Measurements from ENCODE around the gene RIT1. TPM values are rescaled to one million over a fixed set of nuclear protein-coding genes. Genes with fewer than 3 reads are reported as not detected.
"Not testable (repeated sequence)": the region's sequence is repeated elsewhere in the genome, so short reads cannot be mapped to it uniquely, and the experiment has no call there.

RIT1 gene
- total and polyA plus RNA-seq, 2 of the 13 experiments (the other 11 are each of a cell fraction or from before 2014, with no cell fraction given), result 12.2 to 32.2 TPM

DNA sequence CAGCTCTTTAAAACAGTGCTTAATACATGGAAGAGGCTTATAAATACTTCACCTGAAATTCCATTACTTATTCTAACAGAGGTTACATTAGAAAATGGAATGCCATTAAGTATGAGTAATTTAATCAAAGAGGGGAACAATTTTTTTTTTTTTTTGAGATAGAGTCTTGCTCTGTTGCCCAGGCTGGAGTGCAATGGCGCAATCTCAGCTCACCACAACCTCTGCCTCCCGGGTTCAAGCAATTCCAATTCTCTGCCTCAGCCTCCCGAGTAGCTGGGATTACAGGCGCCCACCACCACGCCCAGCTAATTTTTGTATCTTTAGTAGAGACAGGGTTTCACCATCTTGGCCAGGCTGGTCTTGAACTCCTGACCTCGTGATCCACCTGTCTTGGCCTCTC is 15.5 kb downstream of the RIT1 start:
- CTCF ChIA-PET (ENCODE audit: low intra/inter-chr PET ratio, low total read pairs), result not testable (repeated sequence)

DNA sequence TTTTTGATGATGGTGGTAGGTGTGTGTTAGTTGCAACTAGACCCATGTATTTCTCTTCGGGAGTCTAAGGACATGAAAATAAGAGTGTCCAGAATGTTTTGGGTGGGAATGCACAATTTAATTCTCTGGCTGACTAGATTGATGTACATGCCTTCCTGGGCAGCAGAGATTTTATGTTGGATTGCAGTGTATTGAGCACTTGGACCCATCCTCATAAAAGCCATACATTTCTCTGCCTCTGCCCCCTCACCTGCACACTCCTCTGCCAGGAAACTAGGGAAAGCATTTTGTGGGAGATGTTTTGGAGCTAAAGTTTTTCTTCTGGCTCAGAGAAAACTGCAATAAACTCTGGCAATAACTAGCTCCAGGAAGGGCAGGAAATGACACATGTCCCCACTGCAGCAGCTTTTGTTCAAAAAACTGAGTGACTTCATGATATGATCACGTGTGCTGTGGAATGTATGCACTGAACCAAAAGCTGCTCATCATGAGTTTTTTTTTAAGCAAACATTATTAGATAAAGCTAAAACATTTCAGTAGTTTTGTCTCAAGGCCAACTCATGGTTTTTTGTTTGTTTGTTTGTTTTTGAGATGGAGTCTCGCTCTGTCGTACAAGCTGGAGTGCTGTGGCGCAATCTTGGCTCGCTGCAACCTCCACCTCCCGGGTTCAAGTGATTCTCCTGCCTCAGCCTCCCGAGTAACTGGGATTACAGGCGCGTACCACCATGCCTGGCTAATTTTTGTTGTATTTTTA is 17.6 kb downstream of the RIT1 start:
- BruUV-seq (replicated peaks), result TSS peak; percentile 91
- H4K20me1 ChIP-seq (ENCODE audit: insufficient read depth, low read length), result no peaks in the 10 kb centered on the region
- FAIRE-seq (peak; percentile 65), DNase-seq (ENCODE audit: low spot score) (peak; percentile 85), ATAC-seq (peak; percentile 85)
- H3K4me2 ChIP-seq (ENCODE audit: low read depth, low read length), result peak overlapping the region; percentile 22
- WGBS (ENCODE audit: low lambda C conversion rate), result 22% methylated on average over 10 of the region's 10 CpGs
- POLR2A ChIA-PET, result interaction anchor here (0.8 to 1.7 kb wide), 3 partner anchors 18 to 41 kb away, joined by 4 to 12 read pairs (median 11); partner anchors contain the start of genes KHDC4, RIT1 and SYT11
- no peak overlapping the region for H3K4me3 ChIP-seq (replicated peaks in 1 of 3; ENCODE audit: insufficient read depth in 1 of 3, low read depth in 2 of 3, low read length in 3 of 3)
- intact Hi-C loops (cut with micrococcal nuclease; ENCODE audit: unreplicated experiment), result loop anchor here (10.0 kb wide), 1 partner anchor 1521 kb away; no protein-coding TSS in a partner anchor
- H3K4me1 ChIP-seq (ENCODE audit: insufficient read depth, low read length), result peaks cover 33% of the 10 kb centered on the region
- no peaks in the 10 kb centered on the region for H3K27me3 ChIP-seq (ENCODE audit: control insufficient read depth in 1 of 2, insufficient read depth in 2 of 2, low read length in 2 of 2)
- peak overlapping the region; percentile 49 for H3K27ac ChIP-seq (ENCODE audit: extremely low read length, insufficient read depth, low read length)
- H3K79me2 ChIP-seq (ENCODE audit: insufficient read depth, low read length), result no peaks in the 10 kb centered on the region
- H3K36me3 ChIP-seq (replicated peaks in 1 of 2; ENCODE audit: control insufficient read depth in 1 of 2, insufficient read depth in 2 of 2, low read length in 2 of 2), result no peaks in the 10 kb centered on the region
- H3K9me3 ChIP-seq (ENCODE audit: low read length), result no peaks in the 10 kb centered on the region
- no peak overlapping the region for H2AFZ ChIP-seq (ENCODE audit: low read length)
- in situ Hi-C loops (cut with HindIII; ENCODE audit: extremely low pct_ligation_motif_present, low pct_unique_long_range_greater_than_20kb), result no loop called here
- CTCF ChIA-PET (ENCODE audit: low intra/inter-chr PET ratio, low total read pairs), result no interaction called here
- H3K9ac ChIP-seq (ENCODE audit: insufficient read depth, low read depth, low read length), result peak overlapping the region; percentile 14; the same call in 1 of the 2 replicates
- TF ChIP-seq FOXP1 (IDR thresholded peaks at IDR 0.05) (0 out of 2 replicates have a peak, but pooled peaks have one; percentile 15), FOXP1 (CRISPR knock-in tag; IDR thresholded peaks at IDR 0.05) (peak; percentile 87; the same call in 1 of the 2 replicates), ZKSCAN8 (CRISPR knock-in tag; IDR thresholded peaks at IDR 0.05; ENCODE audit: borderline replicate concordance) (0 out of 2 replicates have a peak, but pooled peaks have one; percentile 16), HDAC6 (IDR thresholded peaks at IDR 0.05; ENCODE audit: low read depth, low read length) (no peak), SKI (IDR thresholded peaks at IDR 0.05; ENCODE audit: partially characterized antibody) (peak; percentile 66), ELF3 (CRISPR knock-in tag; IDR thresholded peaks at IDR 0.05) (peak; percentile 61; the same call in 1 of the 2 replicates), GABPA (IDR thresholded peaks at IDR 0.05; ENCODE audit: low read depth, low read length) (no peak), GABPA (CRISPR knock-in tag; IDR thresholded peaks at IDR 0.05; ENCODE audit: low read depth) (peak; percentile 69), ZNF121 (CRISPR knock-in tag; IDR thresholded peaks at IDR 0.05) (peak; percentile 64), MAFK (conservative IDR thresholded peaks at IDR 0.05 in 1 of 2, IDR thresholded peaks at IDR 0.05 in 1 of 2; ENCODE audit: low read length in 2 of 2) (peak in 1 of 2 experiments; percentile 27; a peak in 1 of 4 replicates), MAFF (IDR thresholded peaks at IDR 0.05; ENCODE audit: low read depth, low read length) (peak; percentile 11; the same call in 1 of the 2 replicates), ELF4 (CRISPR knock-in tag; IDR thresholded peaks at IDR 0.05; ENCODE audit: borderline replicate concordance) (no peak), ZNF605 (CRISPR knock-in tag; IDR thresholded peaks at IDR 0.05) (no peak), ADNP (CRISPR knock-in tag; IDR thresholded peaks at IDR 0.05) (peak; percentile 92), SAP130 (CRISPR knock-in tag; IDR thresholded peaks at IDR 0.05; ENCODE audit: low read depth) (peak; percentile 82), NFE2 (CRISPR knock-in tag; IDR thresholded peaks at IDR 0.05) (no peak), KAT7 (CRISPR knock-in tag; IDR thresholded peaks at IDR 0.05; ENCODE audit: borderline replicate concordance) (peak; percentile 68; the same call in 1 of the 2 replicates), ZNF124 (CRISPR knock-in tag; IDR thresholded peaks at IDR 0.05) (no peak)

More for the DNA sequence above, 15.5 kb downstream of the RIT1 start:
- H3K4me3 ChIP-seq (replicated peaks in 1 of 3; ENCODE audit: insufficient read depth in 1 of 3, low read depth in 2 of 3, low read length in 3 of 3); POLR2A ChIA-PET; H3K79me2 ChIP-seq (ENCODE audit: insufficient read depth, low read length); H3K4me2 ChIP-seq (ENCODE audit: low read depth, low read length); H4K20me1 ChIP-seq (ENCODE audit: insufficient read depth, low read length); ATAC-seq; BruUV-seq (replicated peaks); FAIRE-seq; H2AFZ ChIP-seq (ENCODE audit: low read length); in situ Hi-C loops (cut with HindIII; ENCODE audit: extremely low pct_ligation_motif_present, low pct_unique_long_range_greater_than_20kb); H3K27me3 ChIP-seq (ENCODE audit: control insufficient read depth in 1 of 2, insufficient read depth in 2 of 2, low read length in 2 of 2); H3K27ac ChIP-seq (ENCODE audit: extremely low read length, insufficient read depth, low read length); H3K9ac ChIP-seq (ENCODE audit: insufficient read depth, low read depth, low read length); H3K9me3 ChIP-seq (ENCODE audit: low read length); DNase-seq (ENCODE audit: low spot score): not testable (repeated sequence)
- 0 out of 2 replicates have a peak, but pooled peaks have one; percentile 38 for TF ChIP-seq ZNF121 (CRISPR knock-in tag; IDR thresholded peaks at IDR 0.05)
- intact Hi-C loops (cut with micrococcal nuclease; ENCODE audit: unreplicated experiment), result loop anchor here (10.0 kb wide), 1 partner anchor 1519 kb away; no protein-coding TSS in a partner anchor
- Histone ChIP-seq H3K4me1 (ENCODE audit: insufficient read depth, low read length) (peaks cover 25% of the 10 kb centered on the region), H3K36me3 (replicated peaks in 1 of 2; ENCODE audit: control insufficient read depth in 1 of 2, insufficient read depth in 2 of 2, low read length in 2 of 2) (peaks cover 8 to 11% of the 10 kb centered on the region in 2 experiments; a peak in 4 of 5 replicates)
- WGBS (ENCODE audit: low lambda C conversion rate), result 94% methylated on average over 6 of the region's 6 CpGs
